ENCODE data around the gene INTS14. TPM values are rescaled to one million over a fixed set of nuclear protein-coding genes. Genes with fewer than 3 reads are reported as not detected.

The INTS14 gene
- total RNA-seq, 1 experiment from 2014 or later = 28.3 TPM

GRCh38 chr15:65595960-65596359, 15.0 kb downstream of the INTS14 start:
- Mint-ChIP-seq H3K9me3 (no peaks in the 10 kb centered on the region), H3K4me3 (no peak overlapping the region), H3K36me3 (peaks cover 62% of the 10 kb centered on the region), H3K27ac (no peak overlapping the region), H3K27me3 (ENCODE audit: low read depth) (no peaks in the 10 kb centered on the region), H3K4me1 (no peaks in the 10 kb centered on the region)
- ChIA-PET POLR2A (no interaction called here), CTCF (interaction anchor here (0.6 to 2.5 kb wide), 18 partner anchors 8 to 556 kb away, joined by 3 to 16 read pairs (median 4); partner anchors contain the start of genes INTS14 and RAB11A)
- ATAC-seq (peak; percentile 48), DNase-seq (ENCODE audit: low spot score) (peak; percentile 27)
- TF ChIP-seq CREM (CRISPR knock-in tag; IDR thresholded peaks at IDR 0.05) = no peak
- TF ChIP-seq NR1H2 (CRISPR knock-in tag; IDR thresholded peaks at IDR 0.05) = no peak
- no peak for TF ChIP-seq NFATC4 (CRISPR knock-in tag; IDR thresholded peaks at IDR 0.05)
- TF ChIP-seq SP1 (CRISPR knock-in tag; conservative IDR thresholded peaks at IDR 0.05) = no peak
- TF ChIP-seq ERG (CRISPR knock-in tag; IDR thresholded peaks at IDR 0.05) = no peak

GRCh38 chr15:65587094-65587493, 23.8 kb downstream of the INTS14 start:
- H3K36me3 Mint-ChIP-seq = peaks cover 58% of the 10 kb centered on the region
- H3K9me3 Mint-ChIP-seq = no peaks in the 10 kb centered on the region
- no peak overlapping the region for H3K27ac Mint-ChIP-seq
- TF ChIP-seq ZNF219 (CRISPR knock-in tag; IDR thresholded peaks at IDR 0.05; ENCODE audit: borderline replicate concordance) (no peak), ZNF263 (CRISPR knock-in tag; IDR thresholded peaks at IDR 0.05; ENCODE audit: low read depth) (no peak), KAT7 (CRISPR knock-in tag; IDR thresholded peaks at IDR 0.05; ENCODE audit: borderline replicate concordance) (no peak), OVOL2 (CRISPR knock-in tag; IDR thresholded peaks at IDR 0.05; ENCODE audit: borderline replicate concordance) (no peak), ZNF138 (CRISPR knock-in tag; conservative IDR thresholded peaks at IDR 0.05) (no peak), ZBTB43 (CRISPR knock-in tag; IDR thresholded peaks at IDR 0.05) (no peak), CBFB (CRISPR knock-in tag; IDR thresholded peaks at IDR 0.05; ENCODE audit: low read depth) (no peak)
- H3K4me3 Mint-ChIP-seq = no peak overlapping the region
- ATAC-seq (no peak), DNase-seq (ENCODE audit: low spot score) (no peak)
- ChIA-PET POLR2A (no interaction called here), CTCF (interaction anchor here (1.0 kb wide), 1 partner anchor 24 kb away, joined by 3 read pairs; the partner anchor contains the start of gene INTS14)
- no peaks in the 10 kb centered on the region for H3K27me3 Mint-ChIP-seq (ENCODE audit: low read depth)
- no peaks in the 10 kb centered on the region for H3K4me1 Mint-ChIP-seq

- peaks cover 61% of the 10 kb centered on the region for H3K36me3 Mint-ChIP-seq
- DNase-seq (ENCODE audit: low spot score) (no peak), ATAC-seq (no peak)
- POLR2A ChIA-PET = no interaction called here
- H3K4me1 Mint-ChIP-seq = peaks cover 4% of the 10 kb centered on the region
- no peaks in the 10 kb centered on the region for H3K27me3 Mint-ChIP-seq (ENCODE audit: low read depth)
- peak overlapping the region; percentile 64; the same call in 1 of the 2 replicates for H3K27ac Mint-ChIP-seq
- H3K4me3 Mint-ChIP-seq = no peak overlapping the region
- CTCF ChIA-PET = interaction anchor here (1.0 kb wide), 1 partner anchor 265 kb away, joined by 3 read pairs; no protein-coding TSS in a partner anchor
- TF ChIP-seq PREB (CRISPR knock-in tag; IDR thresholded peaks at IDR 0.05; ENCODE audit: borderline replicate concordance) (no peak), GTF2I (CRISPR knock-in tag; conservative IDR thresholded peaks at IDR 0.05) (no peak), ARID4B (CRISPR knock-in tag; IDR thresholded peaks at IDR 0.05; ENCODE audit: borderline replicate concordance) (no peak), ATF6 (CRISPR knock-in tag; IDR thresholded peaks at IDR 0.05) (no peak), RORB (CRISPR knock-in tag; IDR thresholded peaks at IDR 0.05) (no peak), JUN (CRISPR knock-in tag; IDR thresholded peaks at IDR 0.05) (no peak)
- H3K9me3 Mint-ChIP-seq = no peaks in the 10 kb centered on the region
Observed at GRCh38 chr15:65584241-65584640, 26.7 kb downstream of the INTS14 start.
